Left lung (tissue), 10 donors: ENCODE results near the gene NSL1. TPM values are rescaled to one million over a fixed set of nuclear protein-coding genes. Genes with fewer than 3 reads are reported as not detected.

ENCODE experiments used
- ATAC-seq: fragments of 200-7000 bp; cut with Tn5 transposase; one replicate; pipeline ENCODE4 v1.9.1; 2020; ENCODE audit warnings: moderate library complexity
- DNase-seq, 4 donors: peaks; one replicate each; pipeline ENCODE4 v3.0.0-alpha.2; 2013 to 2020
- H3K27ac ChIP-seq, 2 donors: fragments of 200-600 bp; sonication (generic) in 1 of 2; one replicate each; pipeline versions ENCODE4 v1.5.0 to v1.8.0; 2020 to 2021
- H3K27me3 ChIP-seq, 2 donors: fragments of 200-600 bp; sonication (generic) in 1 of 2; one replicate each; pipeline versions ENCODE4 v1.5.0 to v1.8.0; 2020 to 2021
- H3K36me3 ChIP-seq, 2 donors: fragments of 200-600 bp; sonication (generic) in 1 of 2; one replicate each; pipeline versions ENCODE4 v1.5.0 to v1.8.0; 2020 to 2021
- H3K4me1 ChIP-seq, 2 donors: fragments of 200-600 bp; one replicate each; pipeline ENCODE4 v1.8.0; 2021
- H3K4me3 ChIP-seq, 2 donors: fragments of 200-600 bp; sonication (generic) in 1 of 2; one replicate each; pipeline versions ENCODE4 v1.5.0 to v1.8.0; 2020 to 2021; ENCODE audit warnings: mild to moderate bottlenecking in 1 of 2
- H3K9me3 ChIP-seq, 2 donors: fragments of 200-600 bp; sonication (generic) in 1 of 2; one replicate each; pipeline versions ENCODE4 v1.5.0 to v1.8.0; 2020 to 2021
- CTCF ChIP-seq, 2 donors: fragments of 200-600 bp; sonication (generic) in 1 of 2; IDR thresholded peaks; one replicate each; pipeline versions ENCODE4 v1.5.0 to v1.8.0; 2021; ENCODE audit warnings: antibody characterized with exemption in 2 of 2
- intact Hi-C, 2 donors: fragments of 100-400 bp; cut with DNase I; formaldehyde crosslinking; loops; one replicate each; pipeline versions ENCODE4 v1.11.2 to v1.14.2; 2022
- polyA plus RNA-seq, 6 donors: library from polyadenylated mRNA; unstranded; fragments of 120-200 nt; gene quantifications; one replicate each; pipeline ENCODE4 v1.2.1, GENCODE V29; 2013; ENCODE audit not compliant: insufficient read length in 6 of 6
- total RNA-seq, 2 donors: library from RNA; stranded (reverse); fragmentation: NEBNext Ultra II Directional; extraction: Animal tissue kit (Norgen Biotek cat#: 25700); gene quantifications; one replicate each; pipeline ENCODE4 v1.2.1, GENCODE V29; 2021
- donor health status: DM: no; HTN: yes; CAD: no.
- donor health status: DM: no; HTN: no; CAD: no.

NSL1 gene
- total and polyA plus RNA-seq, 8 donors = 31.1 to 43.7 (median 41.3) TPM

GRCh38 chr1:212759683-212760082 lies 31.9 kb downstream of the NSL1 start:
- no peaks in the 10 kb centered on the region for H3K9me3 ChIP-seq
- DNase-seq = peak in 1 of 4 donors; percentile 62
- ATAC-seq = peak; percentile 10
- H3K36me3 ChIP-seq = peaks cover 0 to 7% of the 10 kb centered on the region in 2 donors
- no peak overlapping the region for H3K27ac ChIP-seq
- TF ChIP-seq CTCF (IDR thresholded peaks at IDR 0.05) = no peak
- intact Hi-C loops = no loop called here
- H3K27me3 ChIP-seq = no peaks in the 10 kb centered on the region
- peaks cover 3 to 4% of the 10 kb centered on the region in 2 donors for H3K4me1 ChIP-seq
- H3K4me3 ChIP-seq = no peak overlapping the region

DNA sequence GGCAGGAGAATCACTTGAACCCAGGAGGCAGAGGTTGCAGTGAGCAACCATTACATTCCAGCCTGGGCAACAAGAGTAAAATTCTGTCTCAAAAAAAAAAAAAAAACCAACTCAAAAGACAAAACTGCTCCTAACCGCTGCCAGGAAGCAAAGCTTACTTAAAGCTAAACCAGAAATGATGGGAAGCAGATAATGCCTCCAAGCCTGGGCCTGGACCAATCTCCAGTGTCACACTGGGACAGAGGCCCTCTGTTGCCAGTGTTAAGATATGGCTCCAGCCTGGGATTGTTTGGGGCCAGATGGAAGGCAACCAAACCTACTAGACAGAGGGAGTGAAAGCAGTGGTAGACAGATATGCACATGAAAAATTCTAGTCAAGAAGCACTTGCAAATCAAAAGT lies 36.9 kb downstream of the NSL1 start:
- no peak overlapping the region for H3K4me3 ChIP-seq
- no peak for ATAC-seq
- H3K27me3 ChIP-seq = no peaks in the 10 kb centered on the region
- no peak for TF ChIP-seq CTCF (IDR thresholded peaks at IDR 0.05)
- intact Hi-C loops = no loop called here
- H3K9me3 ChIP-seq = no peaks in the 10 kb centered on the region
- H3K4me1 ChIP-seq = peaks cover 14 to 53% of the 10 kb centered on the region in 2 donors
- peak overlapping the region in 1 of 2 donors; percentile 72 for H3K27ac ChIP-seq
- DNase-seq = no peak
- H3K36me3 ChIP-seq = no peaks in the 10 kb centered on the region

- Histone ChIP-seq H3K36me3 (no peaks in the 10 kb centered on the region), H3K9me3 (no peaks in the 10 kb centered on the region), H3K4me1 (peaks cover 14 to 57% of the 10 kb centered on the region in 2 donors), H3K27ac (peak overlapping the region in 1 of 2 donors; percentile 72), H3K27me3 (no peaks in the 10 kb centered on the region), H3K4me3 (no peak overlapping the region)
- intact Hi-C loops = no loop called here
- no peak for TF ChIP-seq CTCF (IDR thresholded peaks at IDR 0.05)
- no peak for DNase-seq
- ATAC-seq = no peak
These were observed 37.4 kb downstream of the NSL1 start for GRCh38 chr1:212754193-212754592.

- no peak for ATAC-seq
- Histone ChIP-seq H3K9me3 (no peaks in the 10 kb centered on the region), H3K27me3 (no peaks in the 10 kb centered on the region), H3K4me1 (peaks cover 14 to 57% of the 10 kb centered on the region in 2 donors), H3K4me3 (no peak overlapping the region), H3K36me3 (no peaks in the 10 kb centered on the region), H3K27ac (peak overlapping the region in 1 of 2 donors; percentile 72)
- intact Hi-C loops = no loop called here
- DNase-seq = no peak
- no peak for TF ChIP-seq CTCF (IDR thresholded peaks at IDR 0.05)
These were observed 37.8 kb downstream of the NSL1 start for GRCh38 chr1:212753749-212754148.

- no peaks in the 10 kb centered on the region for H3K27me3 ChIP-seq
- no peak overlapping the region for H3K4me3 ChIP-seq
- intact Hi-C loops = no loop called here
- TF ChIP-seq CTCF (IDR thresholded peaks at IDR 0.05) = no peak
- H3K4me1 ChIP-seq = peaks cover 14 to 57% of the 10 kb centered on the region in 2 donors
- H3K27ac ChIP-seq = peak overlapping the region; percentile 21 to 72
- DNase-seq = no peak
- H3K36me3 ChIP-seq = no peaks in the 10 kb centered on the region
- no peaks in the 10 kb centered on the region for H3K9me3 ChIP-seq
- ATAC-seq = peak; percentile 9
These were observed 38.6 kb downstream of the NSL1 start for GRCh38 chr1:212752934-212753497.
